ENCODE results near the gene PHB1. TPM values are rescaled to one million over a fixed set of nuclear protein-coding genes. Genes with fewer than 3 reads are reported as not detected.

The PHB1 gene
- total and polyA plus RNA-seq, 3 donors from 2014 or later = 69.1 to 103 (median 95.1) TPM

DNA sequence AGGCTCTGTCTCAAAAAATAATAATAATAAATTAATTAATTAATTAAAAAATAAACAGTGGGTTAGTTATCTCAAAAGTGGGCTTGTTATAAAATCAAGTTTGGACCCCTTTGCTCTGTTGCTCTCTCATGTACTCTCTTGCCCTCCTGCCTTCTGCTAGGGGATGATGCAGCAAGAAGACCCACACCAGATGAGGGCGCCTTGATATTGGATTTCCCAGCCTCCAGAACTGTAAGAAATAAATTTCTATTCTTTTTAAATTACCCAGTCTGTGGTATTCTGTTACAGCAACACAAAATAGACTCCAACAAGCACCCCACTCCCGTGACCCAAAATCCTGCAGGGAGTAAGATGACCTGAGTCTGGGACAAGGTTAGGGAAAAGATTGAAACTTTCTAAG, 50.6 kb downstream of the PHB1 start:
- no peak for TF ChIP-seq POLR2A (IDR thresholded peaks at IDR 0.05)
- TF ChIP-seq, protein P1, sequence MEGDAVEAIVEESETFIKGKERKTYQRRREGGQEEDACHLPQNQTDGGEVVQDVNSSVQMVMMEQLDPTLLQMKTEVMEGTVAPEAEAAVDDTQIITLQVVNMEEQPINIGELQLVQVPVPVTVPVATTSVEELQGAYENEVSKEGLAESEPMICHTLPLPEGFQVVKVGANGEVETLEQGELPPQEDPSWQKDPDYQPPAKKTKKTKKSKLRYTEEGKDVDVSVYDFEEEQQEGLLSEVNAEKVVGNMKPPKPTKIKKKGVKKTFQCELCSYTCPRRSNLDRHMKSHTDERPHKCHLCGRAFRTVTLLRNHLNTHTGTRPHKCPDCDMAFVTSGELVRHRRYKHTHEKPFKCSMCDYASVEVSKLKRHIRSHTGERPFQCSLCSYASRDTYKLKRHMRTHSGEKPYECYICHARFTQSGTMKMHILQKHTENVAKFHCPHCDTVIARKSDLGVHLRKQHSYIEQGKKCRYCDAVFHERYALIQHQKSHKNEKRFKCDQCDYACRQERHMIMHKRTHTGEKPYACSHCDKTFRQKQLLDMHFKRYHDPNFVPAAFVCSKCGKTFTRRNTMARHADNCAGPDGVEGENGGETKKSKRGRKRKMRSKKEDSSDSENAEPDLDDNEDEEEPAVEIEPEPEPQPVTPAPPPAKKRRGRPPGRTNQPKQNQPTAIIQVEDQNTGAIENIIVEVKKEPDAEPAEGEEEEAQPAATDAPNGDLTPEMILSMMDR (IDR thresholded peaks at IDR 0.05) = no peak
- H3K27me3 ChIP-seq = no peaks in the 10 kb centered on the region
- H3K9me3 ChIP-seq = no peaks in the 10 kb centered on the region
- intact Hi-C loops (cut with DNase I; ENCODE audit: low total_unique reads) = no loop called here
- peaks cover 18% of the 10 kb centered on the region for H3K4me1 ChIP-seq
- no peaks in the 10 kb centered on the region for H3K36me3 ChIP-seq (ENCODE audit: low read depth, missing control alignments)
- no peak overlapping the region for H3K4me3 ChIP-seq
- DNase-seq = no peak
- 94 to 97% methylated on average over 2 of the region's 2 CpGs for WGBS, 2 donors
- H3K27ac ChIP-seq = no peak overlapping the region

DNA sequence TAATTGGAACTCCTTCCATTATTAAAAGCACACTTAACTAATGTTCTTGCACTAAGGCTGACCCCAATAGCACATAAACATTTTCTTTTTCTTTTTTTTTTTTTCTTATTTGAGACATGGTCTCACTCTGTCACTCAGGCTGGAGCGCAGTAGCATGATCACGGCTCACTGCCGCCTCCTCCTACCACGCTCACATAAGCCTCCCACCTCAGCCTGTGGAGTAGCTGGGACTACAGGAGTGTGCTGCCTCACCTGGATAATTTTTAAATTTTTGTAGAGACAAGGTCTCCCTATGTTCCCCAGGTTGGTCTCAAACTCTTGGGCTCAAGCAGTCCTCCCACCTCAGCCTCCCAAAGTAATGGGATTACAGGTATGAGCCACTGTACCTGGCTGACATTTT, 51.4 kb downstream of the PHB1 start:
- Histone ChIP-seq H3K9me3 (no peaks in the 10 kb centered on the region), H3K36me3 (ENCODE audit: low read depth, missing control alignments) (no peaks in the 10 kb centered on the region), H3K4me3 (no peak overlapping the region), H3K4me1 (peaks cover 26% of the 10 kb centered on the region), H3K27me3 (no peaks in the 10 kb centered on the region), H3K27ac (peak overlapping the region in 1 of 2 donors; percentile 95)
- no peak for DNase-seq
- TF ChIP-seq, protein P1 (IDR thresholded peaks at IDR 0.05) = no peak
- no peak for TF ChIP-seq POLR2A (IDR thresholded peaks at IDR 0.05)
- WGBS, 2 donors = 75 to 80% methylated on average over 4 of the region's 4 CpGs
- intact Hi-C loops (cut with DNase I; ENCODE audit: low total_unique reads) = no loop called here

DNA sequence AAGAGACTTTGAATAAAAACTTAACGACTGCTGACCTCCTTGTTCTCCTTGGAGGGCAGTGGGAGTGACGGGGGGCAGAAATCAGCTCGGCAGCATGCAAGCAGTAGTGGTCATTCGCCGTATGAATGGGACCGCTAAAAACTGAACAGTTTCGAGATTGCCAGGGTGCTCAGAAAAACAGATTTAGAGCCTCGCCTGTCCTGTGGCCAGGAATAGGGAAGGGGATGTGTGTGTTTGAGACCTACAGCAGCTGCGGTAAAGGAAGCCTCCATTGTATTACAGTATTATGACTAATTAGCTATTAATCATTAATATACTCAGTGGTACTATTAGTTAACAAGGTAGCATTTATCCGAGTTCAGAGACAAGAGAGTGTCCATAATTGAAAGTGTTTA, 52.0 kb downstream of the PHB1 start:
- TF ChIP-seq, protein P1 (IDR thresholded peaks at IDR 0.05) = no peak
- TF ChIP-seq POLR2A (IDR thresholded peaks at IDR 0.05) = no peak
- Histone ChIP-seq H3K27me3 (no peaks in the 10 kb centered on the region), H3K27ac (peak overlapping the region; percentile 84 to 95), H3K4me1 (peaks cover 31% of the 10 kb centered on the region), H3K4me3 (peak overlapping the region; percentile 90 to 99), H3K36me3 (ENCODE audit: low read depth, missing control alignments) (no peaks in the 10 kb centered on the region), H3K9me3 (no peaks in the 10 kb centered on the region)
- intact Hi-C loops (cut with DNase I; ENCODE audit: low total_unique reads) = no loop called here
- no peak for DNase-seq
- WGBS, 2 donors = 12 to 14% methylated on average over 10 of the region's 10 CpGs

DNA sequence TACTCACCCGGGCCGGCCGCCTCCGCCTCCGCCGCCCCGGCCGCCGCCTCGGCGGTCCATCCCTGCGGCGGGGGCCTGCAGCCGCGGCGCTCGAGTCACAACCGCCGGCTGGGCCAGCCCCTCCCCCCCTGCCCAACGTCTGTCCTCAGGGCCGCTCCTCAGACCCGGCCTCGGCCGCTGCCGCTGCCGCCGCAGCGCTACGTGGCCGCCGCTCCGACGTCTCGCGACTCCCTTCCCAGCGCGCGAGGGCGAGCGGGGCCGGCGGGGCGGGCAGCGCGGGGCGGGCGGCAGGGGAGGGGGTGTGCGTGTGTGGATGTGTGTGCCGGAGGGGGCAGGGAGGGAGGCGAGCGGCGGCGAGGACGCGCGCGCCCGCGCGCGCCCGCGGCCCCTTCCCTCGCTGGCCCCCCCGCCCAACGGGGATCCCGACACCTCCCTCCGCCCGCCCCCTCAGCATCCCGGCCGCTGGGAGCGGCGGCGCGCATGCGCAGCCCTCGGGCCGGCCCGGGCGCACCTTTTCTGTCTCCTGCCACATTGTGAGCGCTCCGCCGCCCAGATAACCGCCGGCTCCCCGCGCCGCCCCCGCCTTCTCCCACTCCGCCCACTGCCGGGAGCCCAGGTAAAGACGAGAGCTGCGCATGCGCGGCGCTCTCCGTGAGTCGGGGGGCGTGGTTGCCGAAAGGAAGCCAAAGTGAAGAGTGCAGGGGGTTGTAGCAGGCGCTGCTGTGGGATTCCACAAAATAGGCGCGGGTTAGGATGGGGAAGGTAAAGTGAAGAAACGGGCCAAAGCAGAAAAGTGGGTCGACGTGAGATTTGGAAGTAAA, 52.6 kb downstream of the PHB1 start, which contains the start of gene ZNF652:
TSS of gene ZNF652 (minus strand) at position 349 of the 821 bp plus-strand sequence. CDS start 44,525 bp downstream, outside the sequence.
- peak within 1 kb of the TSS; percentile 90 to 99 for H3K4me3 ChIP-seq
- H3K27me3 ChIP-seq = no peaks in the 10 kb centered on the region
- peak within 1 kb of the TSS; percentile 84 to 95 for H3K27ac ChIP-seq
- WGBS, 2 donors = 1 to 2% methylated on average over 13 to 71 of the region's 106 CpGs
- no peaks in the 10 kb centered on the region for H3K36me3 ChIP-seq (ENCODE audit: low read depth, missing control alignments)
- TF ChIP-seq POLR2A (IDR thresholded peaks at IDR 0.05) = no peak
- TF ChIP-seq, protein P1 (IDR thresholded peaks at IDR 0.05) = no peak
- H3K9me3 ChIP-seq = no peaks in the 10 kb centered on the region
- peak; percentile 95 for DNase-seq
- intact Hi-C loops (cut with DNase I; ENCODE audit: low total_unique reads) = no loop called here
- peaks cover 34% of the 10 kb centered on the region for H3K4me1 ChIP-seq
